DMS53 (cell line): ENCODE measurements around the gene CSNK1G1.
"Not testable (repeated sequence)": the region's sequence is repeated elsewhere in the genome, so short reads cannot be mapped to it uniquely, and the experiment has no call there.

ENCODE experiments used
- DNase-seq: peaks from one replicate; lab custom pipeline; 2025; lab: John Stamatoyannopoulos, UW

The CSNK1G1 gene

DNA sequence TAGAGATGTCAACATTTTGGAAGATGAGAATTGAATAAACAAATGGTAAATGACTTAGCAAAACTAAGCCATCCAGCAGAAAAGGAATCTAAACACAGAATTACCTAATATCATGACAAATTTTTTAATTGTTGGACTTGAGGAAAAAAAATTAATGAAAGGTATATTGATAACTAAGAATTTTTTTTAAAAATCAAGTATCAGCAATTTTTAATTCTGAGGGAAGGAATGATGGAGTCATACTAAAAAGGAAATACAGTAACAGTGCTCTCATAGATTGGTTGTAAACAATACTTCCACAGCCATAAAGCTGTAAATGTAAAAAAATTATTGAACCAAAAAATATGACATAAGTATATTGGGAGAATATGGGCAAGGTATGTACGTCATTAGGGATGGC is 68.0 kb downstream of the CSNK1G1 start:
- no peak for DNase-seq

DNA sequence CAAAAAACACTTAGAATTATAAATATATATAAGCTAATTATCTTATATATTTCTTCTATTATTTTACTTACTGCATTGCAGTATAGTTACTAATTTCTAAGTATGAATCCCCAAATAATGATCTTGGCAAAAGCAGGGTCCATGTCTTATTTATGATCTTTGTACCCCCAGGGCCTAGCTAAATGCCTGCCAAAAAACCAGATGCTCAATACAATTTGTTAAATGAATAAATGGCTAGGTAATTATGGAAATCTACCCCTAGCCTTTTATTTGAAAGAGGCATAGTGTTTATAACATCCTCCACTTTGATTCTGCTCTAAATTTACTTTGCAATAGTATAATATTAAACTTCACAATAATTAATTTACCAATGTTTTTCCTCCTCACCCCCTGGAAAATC is 69.5 kb downstream of the CSNK1G1 start:
- no peak for DNase-seq

DNA sequence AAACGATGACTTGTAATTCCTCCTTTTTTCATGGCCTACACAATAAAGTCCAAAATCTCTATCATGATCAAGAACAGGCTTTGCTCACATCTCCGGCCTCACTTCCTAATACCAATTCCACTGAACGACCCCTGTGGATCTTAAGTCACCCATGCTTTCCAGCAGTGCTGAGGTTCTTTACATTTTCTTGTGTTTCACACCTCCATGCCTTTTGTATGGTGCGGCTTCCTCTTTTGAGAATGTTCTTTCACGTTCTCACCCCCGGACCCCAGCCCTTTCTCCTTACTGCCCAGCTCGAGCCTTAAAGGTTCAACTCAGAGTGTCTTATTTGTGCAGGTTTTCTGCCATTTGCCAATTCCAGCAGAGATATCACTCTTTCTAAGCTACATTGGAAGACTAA is 70.1 kb downstream of the CSNK1G1 start:
- no peak for DNase-seq

DNA sequence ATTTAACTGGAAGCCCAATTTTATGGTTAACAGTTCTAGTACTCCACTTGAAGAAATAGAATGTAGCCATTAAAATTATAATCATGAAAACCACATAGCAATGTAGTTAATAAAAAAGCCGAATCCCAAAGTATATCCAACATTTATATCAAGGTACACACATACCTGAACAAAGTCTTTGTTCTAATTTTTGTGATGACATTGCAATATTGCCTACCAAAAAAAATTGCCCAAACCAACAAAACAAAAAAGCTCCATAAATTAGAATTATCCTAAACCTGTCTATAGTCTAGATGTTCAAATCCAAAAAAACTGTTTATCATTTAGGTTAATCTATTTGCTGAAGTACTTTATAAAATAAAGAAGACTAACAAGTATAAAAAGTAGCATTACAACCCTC is 70.8 kb downstream of the CSNK1G1 start:
- DNase-seq, result no peak

DNA sequence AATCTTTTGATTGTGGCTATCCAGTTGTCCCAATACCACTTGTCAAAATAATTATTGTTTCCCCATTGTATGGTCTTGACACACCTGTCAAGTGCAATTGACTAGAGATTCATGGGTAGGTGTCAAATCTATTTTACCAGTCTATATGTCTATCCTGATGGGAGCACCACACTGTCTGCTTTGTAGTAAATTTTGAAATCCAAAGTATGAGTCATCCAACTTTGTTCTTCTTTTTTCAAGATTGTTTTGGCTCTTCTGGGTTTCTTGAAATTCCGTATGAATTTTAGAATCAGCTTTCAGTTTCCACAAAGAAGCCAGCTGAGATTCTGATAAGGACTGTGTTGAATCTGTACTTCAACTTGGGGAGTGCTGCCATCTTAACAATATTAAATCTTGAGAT is 71.9 kb downstream of the CSNK1G1 start:
- no peak for DNase-seq

DNA sequence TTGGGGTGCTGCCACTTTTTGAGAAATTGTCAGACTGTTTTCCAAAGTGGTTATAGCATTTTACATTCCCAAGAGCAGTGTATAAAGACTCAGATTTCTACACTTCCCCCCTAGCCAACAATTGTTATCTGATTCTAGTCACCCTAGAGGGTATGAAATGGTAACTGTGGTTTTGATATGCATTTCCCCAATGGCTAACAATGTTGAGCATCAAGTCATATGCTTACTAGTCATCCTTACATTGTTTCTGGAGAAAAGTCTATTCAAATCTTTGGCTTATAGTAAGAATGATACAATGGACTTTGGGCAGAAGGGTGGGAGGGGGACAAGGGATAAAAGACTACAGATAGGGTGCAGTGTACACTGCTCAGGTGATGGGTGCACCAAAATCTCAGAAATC is 73.3 kb downstream of the CSNK1G1 start:
- no peak for DNase-seq

DNA sequence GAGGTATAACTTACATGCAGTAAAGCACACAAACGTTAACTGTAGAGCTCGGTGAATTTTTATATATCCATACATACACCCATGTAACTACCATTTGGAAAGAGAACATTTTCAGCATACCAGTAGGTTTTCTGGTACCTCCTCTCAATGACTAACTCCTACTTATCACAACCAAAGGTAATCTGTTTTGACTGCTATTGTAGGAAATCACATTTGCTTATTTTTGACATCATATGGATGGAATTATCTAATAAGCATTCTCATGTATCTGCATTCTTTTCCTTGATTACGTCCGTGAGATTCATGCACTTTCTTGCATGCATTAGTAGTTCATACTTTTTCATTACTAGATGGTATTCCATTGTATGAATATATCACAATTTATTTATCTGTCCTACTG is 76.8 kb downstream of the CSNK1G1 start:
- DNase-seq, result no peak

DNA sequence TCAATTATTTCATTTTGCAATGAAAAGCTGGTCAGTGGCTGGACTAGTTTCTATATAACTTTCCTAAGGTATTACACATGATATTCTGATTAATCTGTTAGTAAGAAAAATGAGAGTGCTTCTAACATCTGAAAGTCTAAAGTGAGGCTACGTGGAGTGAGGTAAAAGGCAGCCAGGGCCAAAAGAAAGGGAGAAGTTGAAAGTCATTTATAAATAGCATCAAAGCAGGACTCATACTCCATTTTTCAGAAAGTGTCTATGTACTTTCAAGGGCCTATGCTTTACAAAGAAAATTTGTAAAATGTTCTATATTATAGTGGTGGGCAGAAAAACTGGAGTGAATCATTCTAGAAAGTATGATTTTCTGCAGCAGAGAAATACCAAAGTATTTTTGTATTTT is 80.0 kb downstream of the CSNK1G1 start:
- no peak for DNase-seq

DNA sequence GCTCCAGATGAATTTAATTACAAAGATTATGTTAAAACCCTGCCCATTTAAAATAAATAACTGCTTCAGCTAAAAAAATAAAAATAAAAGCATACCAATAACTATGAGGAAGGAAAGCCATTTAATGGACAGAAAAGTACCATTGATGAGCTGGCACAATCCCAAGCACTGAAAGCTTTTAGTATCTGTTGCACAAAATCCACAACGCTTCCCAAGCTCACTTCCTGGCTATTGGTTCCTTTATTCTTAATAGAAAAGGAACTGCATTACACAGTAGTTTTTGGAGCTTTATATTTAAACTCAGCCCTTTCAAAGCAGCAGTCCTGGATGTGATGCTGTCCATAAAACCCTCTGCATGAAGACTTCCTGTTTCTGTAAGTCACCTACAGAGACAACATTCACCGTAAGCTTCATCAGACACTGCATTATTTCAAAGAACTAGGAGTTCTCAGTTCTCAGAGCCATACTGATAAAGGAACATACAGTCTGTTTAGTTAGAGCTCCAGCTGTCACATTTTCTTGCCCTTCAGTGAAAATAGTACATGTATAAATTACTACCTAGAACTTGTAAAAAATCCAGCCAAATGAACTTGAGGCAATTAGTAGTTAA is 81.5 kb downstream of the CSNK1G1 start:
- DNase-seq, result no peak

DNA sequence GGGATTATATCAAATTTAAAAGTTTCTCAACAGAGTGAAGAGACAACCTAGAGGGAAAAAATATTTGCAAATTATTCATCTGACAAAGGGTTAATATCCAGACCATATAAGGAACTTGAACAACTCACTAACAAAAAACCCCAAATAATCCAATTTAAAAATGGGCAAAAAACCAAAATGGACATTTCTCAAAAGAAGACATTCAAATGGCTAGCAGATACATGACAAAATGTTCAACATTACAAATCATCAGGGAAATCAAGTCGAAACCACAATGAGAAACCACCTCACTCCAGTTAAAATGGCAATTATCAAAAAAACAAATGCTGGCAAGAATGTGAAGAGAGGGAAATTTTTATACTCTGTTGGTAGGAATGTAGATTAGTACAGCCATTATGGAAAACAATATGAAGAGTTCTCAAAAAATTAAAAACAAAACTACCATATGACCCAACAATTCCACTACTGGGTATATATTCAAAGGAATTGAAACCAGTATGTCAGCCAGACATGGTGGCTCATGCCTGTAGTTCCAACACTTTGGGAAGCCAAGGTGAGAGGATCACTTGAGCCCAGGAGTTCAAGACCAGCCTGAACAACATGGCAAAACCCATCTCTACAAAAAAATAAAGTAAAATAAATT is 88.5 kb downstream of the CSNK1G1 start:
- no peak for DNase-seq

DNA sequence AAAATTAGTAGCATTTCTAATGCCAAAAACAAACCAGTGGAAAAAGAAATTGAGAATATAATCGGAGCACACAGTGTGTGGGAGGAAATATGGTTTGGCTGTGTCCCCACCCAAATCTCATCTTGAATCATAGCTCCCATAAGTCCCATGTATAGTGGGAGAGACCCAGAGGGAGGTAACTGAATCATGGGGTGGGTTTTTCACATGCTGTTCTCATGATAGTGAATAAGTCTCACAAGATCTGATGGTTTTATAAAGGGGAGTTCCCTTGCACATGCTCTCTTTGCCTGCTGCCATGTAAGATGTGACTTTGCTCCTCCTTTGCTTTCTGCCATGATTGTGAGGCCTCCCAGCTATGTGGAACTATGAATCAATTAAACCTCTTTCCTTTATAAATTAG is 90.8 kb downstream of the CSNK1G1 start:
- not testable (repeated sequence) for DNase-seq

DNA sequence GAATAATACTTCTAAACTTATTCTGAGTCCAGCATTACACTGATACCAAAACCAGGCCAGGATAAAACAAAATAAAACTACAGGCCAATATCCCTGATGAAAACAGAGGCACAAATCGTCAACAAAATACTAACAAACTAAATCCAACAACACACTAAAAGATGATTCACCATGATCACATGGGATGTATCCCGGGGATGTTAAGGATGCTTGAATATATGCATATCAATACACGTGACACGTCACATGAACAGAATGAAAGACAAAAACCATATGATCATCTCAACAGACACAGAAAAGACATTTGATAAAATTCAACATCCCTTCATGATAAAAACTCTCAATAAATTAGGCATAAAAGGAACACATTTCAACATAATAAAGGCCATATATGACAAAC is 91.5 kb downstream of the CSNK1G1 start:
- no peak for DNase-seq

DNA sequence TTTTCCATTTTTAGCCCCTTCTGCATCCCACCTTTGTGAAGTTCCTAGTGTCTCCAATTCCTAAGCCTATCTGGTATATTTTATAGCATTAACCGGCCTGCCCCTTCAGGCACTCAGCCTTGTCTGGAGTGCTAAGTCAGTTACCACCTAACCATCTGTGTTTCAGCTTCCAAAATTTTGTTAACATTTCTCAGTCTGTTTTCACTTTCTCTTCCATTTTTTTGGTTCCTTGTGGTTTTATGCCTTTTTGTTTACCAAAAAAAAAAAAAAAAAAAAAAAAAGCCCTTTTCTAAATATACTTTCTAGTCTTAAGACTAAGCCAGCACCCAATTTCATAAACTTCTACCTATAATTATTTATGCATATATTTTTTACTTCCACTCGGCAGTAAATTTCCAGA is 92.4 kb downstream of the CSNK1G1 start:
- DNase-seq, result no peak

DNA sequence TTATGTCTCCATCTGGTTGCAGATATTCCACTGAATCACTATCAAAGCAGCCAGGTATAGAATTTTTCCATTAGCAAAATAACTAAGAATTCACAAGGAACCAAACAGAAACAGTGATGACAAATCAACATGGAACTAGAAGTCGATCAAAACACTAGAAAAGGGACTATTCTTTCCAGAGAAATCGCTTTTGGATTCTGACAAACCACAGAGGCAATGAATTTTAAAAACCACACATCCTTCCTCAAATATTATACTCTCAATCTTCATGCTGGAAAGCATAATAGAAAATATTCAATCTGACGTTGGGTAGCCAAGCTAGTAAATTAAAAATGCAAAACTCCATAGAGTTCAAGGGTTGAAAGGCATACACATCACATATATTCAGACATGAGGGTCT is 99.9 kb downstream of the CSNK1G1 start:
- no peak for DNase-seq

DNA sequence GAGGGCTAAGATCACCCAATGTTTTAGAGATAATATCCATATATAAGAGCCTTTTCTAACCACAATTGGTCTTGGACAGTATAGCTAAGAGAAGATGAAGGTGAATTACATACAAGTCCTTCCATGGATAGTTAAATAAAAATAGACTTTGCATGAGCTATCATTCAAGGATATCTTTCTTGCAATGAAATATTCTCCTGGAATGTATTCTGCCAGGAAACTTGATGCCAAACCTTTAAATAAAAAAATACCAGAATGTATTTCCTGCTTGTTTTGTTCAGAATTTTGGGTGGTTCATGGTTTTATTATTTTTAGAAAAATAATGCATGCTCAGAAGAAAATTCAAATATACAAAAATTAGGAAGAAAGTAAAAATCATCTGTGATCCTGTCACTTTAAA is 104.3 kb downstream of the CSNK1G1 start:
- no peak for DNase-seq

DNA sequence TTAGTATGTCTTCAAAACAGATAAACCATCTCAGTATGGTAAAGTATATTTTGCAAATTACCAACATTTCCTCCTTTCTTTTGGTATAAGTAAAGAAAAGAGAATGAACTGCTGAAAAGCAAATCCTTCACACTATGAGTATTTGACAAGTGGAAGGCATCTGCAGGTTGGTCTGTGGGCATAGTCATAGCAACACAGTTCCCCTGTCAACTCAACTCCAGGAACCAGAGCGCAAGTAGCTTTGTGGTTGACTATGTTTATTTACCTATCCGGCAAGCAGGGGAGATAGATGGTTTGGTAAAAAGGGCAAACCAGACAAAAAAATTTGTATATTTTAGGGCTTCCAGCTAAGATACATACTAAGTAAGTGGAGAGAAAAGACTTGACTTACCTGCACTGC is 104.9 kb downstream of the CSNK1G1 start:
- DNase-seq, result peak; percentile 68

DNA sequence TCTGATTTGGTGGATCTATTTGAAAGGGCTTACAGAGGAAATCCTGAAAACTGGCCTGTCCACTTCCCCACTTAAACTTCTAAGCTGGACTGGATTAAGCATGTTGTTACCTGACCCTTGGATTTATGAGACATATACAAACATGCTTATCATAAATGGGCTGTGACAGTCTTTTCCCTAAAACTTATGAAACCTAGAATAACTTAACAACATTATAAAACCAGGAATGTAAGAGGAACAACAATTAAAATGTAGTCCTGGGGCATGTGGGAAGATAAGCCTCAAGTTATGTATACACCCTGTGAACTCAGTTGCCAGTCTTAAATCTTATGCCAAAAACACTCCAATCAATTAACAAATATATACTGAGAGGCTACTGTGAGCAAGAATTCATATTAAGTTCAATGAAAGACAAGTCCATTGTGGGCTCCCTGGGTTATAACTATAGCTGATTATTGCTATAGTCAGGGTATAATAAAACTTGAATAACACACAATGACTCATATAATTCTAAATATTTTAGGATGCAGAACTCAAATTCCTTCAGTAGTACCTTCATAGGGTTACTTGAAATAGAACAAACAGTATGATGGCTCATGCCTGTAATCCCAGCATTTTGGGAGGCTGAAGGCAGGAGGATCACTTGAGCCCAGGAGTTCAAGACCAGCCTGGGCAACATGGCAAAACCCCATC is 105.9 kb downstream of the CSNK1G1 start:
- peak; percentile 62 for DNase-seq

DNA sequence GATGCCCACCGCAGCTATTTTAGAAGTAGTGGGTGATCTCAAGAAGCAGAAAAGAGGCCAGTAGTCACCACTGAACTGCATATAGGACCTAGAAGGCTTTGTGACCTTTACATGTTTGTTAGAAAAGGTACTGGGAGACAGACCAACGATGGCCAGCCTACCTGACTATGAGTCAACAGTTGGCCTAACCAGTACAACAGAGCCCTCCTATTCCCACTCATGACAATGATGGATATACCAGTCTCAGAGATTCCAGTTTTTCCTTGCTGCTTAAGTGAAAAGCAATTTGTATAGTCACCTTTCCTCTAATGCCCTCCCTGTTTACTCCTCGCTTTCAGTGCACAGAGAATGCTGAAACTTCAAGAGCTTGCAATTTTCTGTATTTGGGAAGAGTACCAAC is 106.6 kb downstream of the CSNK1G1 start:
- peak; percentile 62 for DNase-seq

DNA sequence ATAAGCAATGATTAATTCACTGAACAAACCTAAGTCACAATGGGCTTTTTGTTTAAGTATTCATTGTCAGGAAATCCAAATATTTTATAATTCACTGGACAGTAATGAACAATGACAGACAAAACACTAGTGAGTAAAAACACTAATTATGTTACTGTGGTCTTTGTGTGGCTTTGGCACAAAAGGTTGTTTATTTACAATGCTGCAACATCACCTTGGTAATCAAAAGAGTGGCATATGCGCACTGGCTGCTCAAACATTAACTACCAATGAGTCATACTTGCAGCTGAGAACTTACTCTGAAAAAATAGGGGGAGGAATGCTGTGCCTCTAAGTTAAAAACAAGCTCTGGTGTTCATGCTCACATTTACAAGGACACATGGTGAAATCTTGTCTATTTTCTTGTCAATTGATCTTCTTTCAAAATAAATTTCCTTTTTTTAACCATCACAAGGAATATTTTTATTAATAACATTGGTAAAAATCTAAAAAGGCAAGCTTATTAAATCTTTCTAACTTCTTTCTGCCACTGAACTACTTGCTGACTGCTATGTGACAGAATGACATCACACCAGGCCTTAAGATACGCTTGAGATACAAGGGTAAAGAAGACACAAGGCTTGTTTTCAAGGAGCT is 107.9 kb downstream of the CSNK1G1 start:
- peak; percentile 96 for DNase-seq

DNA sequence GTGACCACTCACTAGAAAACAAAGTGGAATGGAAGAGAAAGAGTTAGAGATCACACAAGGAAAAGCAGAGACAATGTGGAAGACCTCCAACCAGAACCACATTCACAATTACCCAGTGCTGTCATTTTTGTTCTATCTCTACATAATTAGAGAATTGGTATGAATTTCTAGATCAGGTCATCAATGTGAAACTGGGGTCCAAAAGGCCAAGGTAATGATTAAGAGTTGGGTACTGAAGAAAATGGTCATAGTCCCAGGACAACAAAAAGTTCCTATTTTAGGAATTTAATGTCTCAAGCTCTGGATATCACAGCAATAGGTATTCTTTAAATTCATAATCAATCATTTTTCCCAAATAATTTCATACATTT is 108.5 kb downstream of the CSNK1G1 start:
- DNase-seq, result peak; percentile 42

DNA sequence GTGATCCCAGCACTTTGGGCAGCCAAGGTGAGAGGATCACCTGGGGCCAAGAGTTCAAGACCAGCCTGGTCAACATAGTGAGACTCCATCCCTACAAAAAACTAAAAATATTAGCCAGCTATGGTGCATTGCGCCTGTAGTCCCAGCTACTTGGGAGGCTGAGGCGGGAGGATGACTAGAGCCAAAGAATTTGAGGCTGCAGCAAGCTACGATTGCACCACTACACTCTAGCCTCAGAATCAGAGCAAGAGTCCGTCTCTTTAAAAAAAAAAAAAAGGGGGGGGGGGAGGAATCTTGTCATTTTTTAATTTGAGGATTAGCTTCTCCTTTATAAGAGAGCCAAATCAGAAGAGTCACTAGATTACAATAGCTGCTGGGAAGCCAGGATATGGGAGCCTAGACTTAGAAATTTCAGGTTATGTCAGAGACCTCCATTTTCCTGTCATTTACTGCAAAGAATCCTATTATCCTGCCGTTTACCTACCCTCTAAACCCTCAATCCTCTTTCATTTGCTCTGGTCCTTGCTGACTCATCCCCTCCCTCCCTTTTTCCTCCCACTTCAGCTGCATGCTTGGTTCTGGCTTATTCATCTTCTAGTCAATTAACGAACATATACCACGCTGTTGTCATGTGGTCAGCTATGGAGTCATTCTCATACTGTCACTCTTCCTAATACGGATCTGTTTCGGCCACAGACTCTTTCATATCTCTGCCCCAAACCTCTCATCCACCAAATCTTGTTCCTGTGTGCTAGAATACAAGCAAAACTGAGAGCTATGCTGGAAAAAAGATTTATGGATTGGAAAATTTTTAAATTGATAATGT is 109.4 kb downstream of the CSNK1G1 start:
- peak; percentile 93 for DNase-seq

DNA sequence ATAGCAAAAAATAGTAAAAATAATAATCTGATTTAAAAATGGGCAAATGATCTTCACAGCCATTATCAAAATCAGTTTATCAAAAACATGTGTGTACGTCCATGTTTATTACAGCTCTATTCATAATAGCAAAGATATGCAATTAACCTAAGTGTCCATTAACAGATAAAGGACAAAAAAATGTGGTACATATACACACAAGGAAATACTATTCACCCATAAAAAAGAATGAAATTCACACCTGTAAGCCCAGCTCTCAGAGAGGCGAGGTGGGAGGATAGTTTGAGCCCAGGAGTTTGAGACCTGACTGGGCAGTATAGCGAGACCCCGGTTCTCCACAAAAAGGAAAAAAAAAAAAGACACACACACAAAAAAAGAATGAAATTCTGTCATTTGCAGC is 110.6 kb downstream of the CSNK1G1 start:
- DNase-seq, result no peak
